ENCODE data around the gene ZXDC.

- TF ChIP-seq CTCF (conservative IDR thresholded peaks at IDR 0.05; ENCODE audit: low read length) (no peak), EZH2phosphoT487 (IDR thresholded peaks at IDR 0.05; ENCODE audit: borderline replicate concordance) (no peak)
These were observed 51.5 kb downstream of the ZXDC start for GRCh38 chr3:126424039-126424717.

Data from Loucy (cell line).